ENCODE results near the gene FERMT3. TPM values are rescaled to one million over a fixed set of nuclear protein-coding genes. Genes with fewer than 3 reads are reported as not detected.

FERMT3 gene
- total RNA-seq, 1 experiment from 2014 or later, result 10.6 TPM

DNA sequence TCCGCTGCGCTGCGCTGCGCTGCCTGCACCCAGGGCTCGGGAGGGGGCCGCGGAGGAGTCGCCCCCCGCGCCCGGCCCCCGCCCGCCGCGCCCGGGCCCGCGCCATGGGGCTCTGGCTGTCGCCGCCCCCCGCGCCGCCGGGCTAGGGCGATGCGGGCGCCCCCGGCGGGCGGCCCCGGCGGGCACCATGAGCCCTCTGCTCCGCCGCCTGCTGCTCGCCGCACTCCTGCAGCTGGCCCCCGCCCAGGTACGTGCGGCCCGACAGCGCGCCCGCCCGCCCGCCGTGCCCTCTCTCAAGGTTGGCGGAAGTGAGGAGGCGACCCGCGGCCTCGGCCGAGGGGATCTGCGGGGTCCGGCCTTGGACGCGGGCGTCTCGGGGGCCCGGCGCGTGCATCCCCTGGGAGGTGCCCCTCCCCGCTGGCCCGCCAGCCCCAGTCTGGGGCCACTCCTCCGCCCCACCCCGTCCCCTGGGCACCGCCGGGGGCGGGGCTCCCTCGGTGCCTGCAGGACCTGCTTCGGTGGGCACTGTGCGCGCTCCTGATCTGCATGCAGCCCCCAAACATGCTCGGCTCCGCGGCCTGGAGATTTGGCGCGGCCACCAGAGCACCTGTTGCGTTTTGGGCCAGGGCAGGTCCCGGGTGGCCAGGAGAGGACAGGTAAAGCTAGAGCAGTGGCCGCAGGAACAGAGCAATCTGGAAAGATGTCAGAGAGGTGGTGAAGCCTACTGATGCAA lies 28.3 kb downstream of the FERMT3 start:
- H3K36me3 Mint-ChIP-seq (ENCODE audit: insufficient read depth in 1 of 3, low read depth in 3 of 3), result peaks cover 4 to 26% (median 13%) of the 10 kb centered on the region in 3 experiments; a peak in 6 of 7 replicates
- no peak overlapping the region for H3K23ac ChIP-seq (ENCODE audit: insufficient read length, low read depth, low read length)
- TF ChIP-seq, protein P1, sequence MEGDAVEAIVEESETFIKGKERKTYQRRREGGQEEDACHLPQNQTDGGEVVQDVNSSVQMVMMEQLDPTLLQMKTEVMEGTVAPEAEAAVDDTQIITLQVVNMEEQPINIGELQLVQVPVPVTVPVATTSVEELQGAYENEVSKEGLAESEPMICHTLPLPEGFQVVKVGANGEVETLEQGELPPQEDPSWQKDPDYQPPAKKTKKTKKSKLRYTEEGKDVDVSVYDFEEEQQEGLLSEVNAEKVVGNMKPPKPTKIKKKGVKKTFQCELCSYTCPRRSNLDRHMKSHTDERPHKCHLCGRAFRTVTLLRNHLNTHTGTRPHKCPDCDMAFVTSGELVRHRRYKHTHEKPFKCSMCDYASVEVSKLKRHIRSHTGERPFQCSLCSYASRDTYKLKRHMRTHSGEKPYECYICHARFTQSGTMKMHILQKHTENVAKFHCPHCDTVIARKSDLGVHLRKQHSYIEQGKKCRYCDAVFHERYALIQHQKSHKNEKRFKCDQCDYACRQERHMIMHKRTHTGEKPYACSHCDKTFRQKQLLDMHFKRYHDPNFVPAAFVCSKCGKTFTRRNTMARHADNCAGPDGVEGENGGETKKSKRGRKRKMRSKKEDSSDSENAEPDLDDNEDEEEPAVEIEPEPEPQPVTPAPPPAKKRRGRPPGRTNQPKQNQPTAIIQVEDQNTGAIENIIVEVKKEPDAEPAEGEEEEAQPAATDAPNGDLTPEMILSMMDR (conservative IDR thresholded peaks at IDR 0.05), result no peak
- peak overlapping the region; percentile 42 for H3K4me2 ChIP-seq (ENCODE audit: insufficient read depth, insufficient read length, low read length)
- H3K27ac Mint-ChIP-seq, result peak overlapping the region in 1 of 3 experiments; percentile 82; a peak in 1 of 7 replicates
- H3K9me3 Mint-ChIP-seq, result no peaks in the 10 kb centered on the region
- H4K20me1 ChIP-seq (ENCODE audit: control insufficient read depth, insufficient read depth, insufficient read length), result no peaks in the 10 kb centered on the region
- no peak overlapping the region for H2AK5ac ChIP-seq (ENCODE audit: insufficient read length, low read length)
- H3K18ac ChIP-seq (ENCODE audit: insufficient read length, low read depth, low read length), result no peak overlapping the region
- H3K27ac ChIP-seq (ENCODE audit: insufficient read length, low read depth, low read length), result no peak overlapping the region
- no peaks in the 10 kb centered on the region for H3K9me3 ChIP-seq (ENCODE audit: control insufficient read depth, low read depth, low read length)
- no peak overlapping the region for H3K4ac ChIP-seq (ENCODE audit: low read depth, low read length)
- H4K91ac ChIP-seq (ENCODE audit: insufficient read length, low read depth, low read length), result no peak overlapping the region
- no peak overlapping the region for H3T11ph ChIP-seq (ENCODE audit: low read length)
- no peak for DNase-seq
- peaks cover 16 to 24% of the 10 kb centered on the region in 2 experiments for H3K4me1 Mint-ChIP-seq
- no peak overlapping the region for H2BK15ac ChIP-seq (ENCODE audit: low read depth, low read length)
- no peak overlapping the region for H4K5ac ChIP-seq (ENCODE audit: insufficient read length, low read depth, low read length)
- H3K9ac ChIP-seq (ENCODE audit: extremely low read depth, insufficient read length, low read length), result no peak overlapping the region
- H3K79me1 ChIP-seq (ENCODE audit: insufficient read depth, low read depth, low read length, poor library complexity, severe bottlenecking), result no peaks in the 10 kb centered on the region
- no peak overlapping the region for H2BK20ac ChIP-seq (ENCODE audit: low read depth, low read length, poor library complexity, severe bottlenecking)
- no peaks in the 10 kb centered on the region for H3K79me2 ChIP-seq (ENCODE audit: insufficient read depth, low read length)
- H2BK12ac ChIP-seq (ENCODE audit: insufficient read length, low read depth, low read length), result no peak overlapping the region
- peaks cover 21% of the 10 kb centered on the region for H3K23me2 ChIP-seq (ENCODE audit: insufficient read length, low read depth, low read length, poor library complexity, severe bottlenecking)
- no peaks in the 10 kb centered on the region for H3K4me1 ChIP-seq (ENCODE audit: insufficient read depth, low read length)
- peaks cover 20% of the 10 kb centered on the region for H3K27me3 Mint-ChIP-seq (ENCODE audit: low read depth)
- no peak overlapping the region for H3K14ac ChIP-seq (ENCODE audit: insufficient read depth, low read length)
- no peak overlapping the region for H3K56ac ChIP-seq (ENCODE audit: insufficient read length, low read depth, low read length)
- no peak overlapping the region for H2AFZ ChIP-seq (ENCODE audit: low read length)
- WGBS (ENCODE audit: extremely low coverage, insufficient read length, low lambda C conversion rate), result no CpG with 5 or more reads among the region's 80 CpGs
- no peak overlapping the region for H2BK120ac ChIP-seq (ENCODE audit: low read depth, low read length, poor library complexity, severe bottlenecking)
- H3K27me3 ChIP-seq (ENCODE audit: insufficient read depth, low read length), result no peaks in the 10 kb centered on the region; the same call in 1 of the 2 replicates
- no peak overlapping the region for H2BK5ac ChIP-seq (ENCODE audit: insufficient read length, low read length)
- H4K8ac ChIP-seq (replicated peaks; ENCODE audit: insufficient read length, low read depth, low read length), result no peak overlapping the region
- peak overlapping the region; percentile 81 to 85 for H3K4me3 Mint-ChIP-seq
